ENCODE measurements around the gene FMNL3. TPM values are rescaled to one million over a fixed set of nuclear protein-coding genes. Genes with fewer than 3 reads are reported as not detected.
A peak's percentile ranks its signal among the peaks of the same experiment; 100 is the strongest.

FMNL3 gene
- total and polyA plus RNA-seq, 2 of the 13 experiments (the other 11 are each of a cell fraction or from before 2014, with no cell fraction given) = 0.44 to 1.1 TPM

DNA sequence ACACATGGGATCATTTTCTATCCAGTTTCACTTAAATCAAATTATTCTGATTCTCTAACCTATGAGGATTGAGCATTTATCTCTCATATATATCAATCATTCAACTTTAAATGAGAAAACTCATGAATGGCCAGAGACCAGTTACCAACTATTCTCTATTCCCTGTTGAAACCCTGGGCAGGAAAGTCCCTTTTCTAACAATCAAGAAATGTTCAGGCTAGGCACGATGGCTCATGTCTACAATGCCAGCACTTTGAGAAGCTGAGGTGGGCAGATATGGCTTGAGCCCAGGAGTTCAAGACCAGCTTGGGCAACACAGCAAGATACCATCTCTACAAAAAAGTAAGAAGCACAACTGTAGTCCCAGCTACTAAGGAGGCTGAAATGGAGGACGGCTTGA is 18.0 kb downstream of the FMNL3 start:
- Histone ChIP-seq H3K9me3 (ENCODE audit: low read length) (no peaks in the 10 kb centered on the region), H3K27me3 (ENCODE audit: control insufficient read depth in 1 of 2, insufficient read depth in 2 of 2, low read length in 2 of 2) (no peaks in the 10 kb centered on the region), H4K20me1 (ENCODE audit: insufficient read depth, low read length) (no peaks in the 10 kb centered on the region; the same call in 1 of the 2 replicates), H3K36me3 (replicated peaks in 1 of 2; ENCODE audit: control insufficient read depth in 1 of 2, insufficient read depth in 2 of 2, low read length in 2 of 2) (no peaks in the 10 kb centered on the region), H3K9ac (ENCODE audit: insufficient read depth, low read depth, low read length) (no peak overlapping the region), H3K27ac (ENCODE audit: extremely low read length, insufficient read depth, low read length) (no peak overlapping the region), H3K4me1 (ENCODE audit: insufficient read depth, low read length) (no peaks in the 10 kb centered on the region), H3K4me2 (ENCODE audit: low read depth, low read length) (no peak overlapping the region), H3K79me2 (ENCODE audit: insufficient read depth, low read length) (no peaks in the 10 kb centered on the region), H3K4me3 (replicated peaks in 1 of 3; ENCODE audit: insufficient read depth in 1 of 3, low read depth in 2 of 3, low read length in 3 of 3) (no peak overlapping the region), H2AFZ (ENCODE audit: low read length) (no peak overlapping the region)
- 63% methylated on average over 2 of the region's 2 CpGs for WGBS (ENCODE audit: low lambda C conversion rate)
- ATAC-seq = no peak
- ChIA-PET CTCF (ENCODE audit: low intra/inter-chr PET ratio, low total read pairs) (no interaction called here), POLR2A (no interaction called here)
- in situ Hi-C loops (cut with HindIII; ENCODE audit: extremely low pct_ligation_motif_present, low pct_unique_long_range_greater_than_20kb) = no loop called here
- intact Hi-C loops (cut with micrococcal nuclease; ENCODE audit: unreplicated experiment) = no loop called here
- no peak for DNase-seq (ENCODE audit: low spot score)
- BruUV-seq (replicated peaks) = no TSS peak
- no peak for FAIRE-seq
- TF ChIP-seq, protein P1, sequence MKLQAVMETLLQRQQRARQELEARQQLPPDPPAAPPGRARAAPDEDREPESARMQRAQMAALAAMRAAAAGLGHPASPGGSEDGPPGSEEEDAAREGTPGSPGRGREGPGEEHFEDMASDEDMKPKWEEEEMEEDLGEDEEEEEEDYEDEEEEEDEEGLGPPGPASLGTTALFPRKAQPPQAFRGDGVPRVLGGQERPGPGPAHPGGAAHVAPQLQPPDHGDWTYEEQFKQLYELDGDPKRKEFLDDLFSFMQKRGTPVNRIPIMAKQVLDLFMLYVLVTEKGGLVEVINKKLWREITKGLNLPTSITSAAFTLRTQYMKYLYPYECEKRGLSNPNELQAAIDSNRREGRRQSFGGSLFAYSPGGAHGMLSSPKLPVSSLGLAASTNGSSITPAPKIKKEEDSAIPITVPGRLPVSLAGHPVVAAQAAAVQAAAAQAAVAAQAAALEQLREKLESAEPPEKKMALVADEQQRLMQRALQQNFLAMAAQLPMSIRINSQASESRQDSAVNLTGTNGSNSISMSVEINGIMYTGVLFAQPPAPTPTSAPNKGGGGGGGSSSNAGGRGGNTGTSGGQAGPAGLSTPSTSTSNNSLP (IDR thresholded peaks at IDR 0.05; ENCODE audit: low read depth, low read length) = no peak

DNA sequence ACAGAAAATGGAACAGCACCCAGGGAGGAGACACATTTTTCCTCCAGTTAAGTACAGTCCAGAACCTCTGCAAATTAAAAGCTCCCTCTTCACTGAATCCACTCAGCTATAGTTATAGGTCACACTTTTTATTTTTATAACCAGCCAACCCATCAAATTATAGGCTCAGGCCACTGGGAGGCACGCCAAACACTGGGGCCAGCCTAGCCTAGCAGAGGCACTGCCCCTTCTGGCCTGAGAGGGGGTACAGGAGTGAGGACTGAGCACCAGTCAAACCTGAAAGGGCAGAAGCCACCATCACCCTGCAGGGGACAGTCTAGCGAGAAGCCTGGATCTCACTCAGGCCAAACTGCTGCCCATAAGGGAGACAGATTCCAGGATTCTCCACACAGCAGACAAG is 19.3 kb downstream of the FMNL3 start:
- CTCF ChIA-PET (ENCODE audit: low intra/inter-chr PET ratio, low total read pairs) = interaction anchor here (0.8 kb wide), 1 partner anchor 20 kb away, joined by 3 read pairs; the partner anchor contains the start of gene FMNL3
- in situ Hi-C loops (cut with HindIII; ENCODE audit: extremely low pct_ligation_motif_present, low pct_unique_long_range_greater_than_20kb) (no loop called here), intact Hi-C loops (cut with micrococcal nuclease; ENCODE audit: unreplicated experiment) (no loop called here)
- Histone ChIP-seq H3K4me2 (ENCODE audit: low read depth, low read length) (no peak overlapping the region), H3K36me3 (replicated peaks in 1 of 2; ENCODE audit: control insufficient read depth in 1 of 2, insufficient read depth in 2 of 2, low read length in 2 of 2) (no peaks in the 10 kb centered on the region), H3K4me1 (ENCODE audit: insufficient read depth, low read length) (no peaks in the 10 kb centered on the region), H3K27me3 (ENCODE audit: control insufficient read depth in 1 of 2, insufficient read depth in 2 of 2, low read length in 2 of 2) (no peaks in the 10 kb centered on the region), H3K9me3 (ENCODE audit: low read length) (no peaks in the 10 kb centered on the region), H2AFZ (ENCODE audit: low read length) (no peak overlapping the region), H3K9ac (ENCODE audit: insufficient read depth, low read depth, low read length) (no peak overlapping the region), H3K79me2 (ENCODE audit: insufficient read depth, low read length) (no peaks in the 10 kb centered on the region), H4K20me1 (ENCODE audit: insufficient read depth, low read length) (no peaks in the 10 kb centered on the region; the same call in 1 of the 2 replicates), H3K27ac (ENCODE audit: extremely low read length, insufficient read depth, low read length) (no peak overlapping the region), H3K4me3 (replicated peaks in 1 of 3; ENCODE audit: insufficient read depth in 1 of 3, low read depth in 2 of 3, low read length in 3 of 3) (no peak overlapping the region)
- POLR2A ChIA-PET = no interaction called here
- DNase-seq (ENCODE audit: low spot score) (no peak), FAIRE-seq (no peak), ATAC-seq (peak; percentile 87)
- BruUV-seq (replicated peaks) = no TSS peak
- TF ChIP-seq ZNF253 (CRISPR knock-in tag; IDR thresholded peaks at IDR 0.05; ENCODE audit: borderline replicate concordance) = no peak
- no peak for TF ChIP-seq XRCC5 (optimal IDR thresholded peaks at IDR 0.05; ENCODE audit: low read length)
- TF ChIP-seq MAF1 (CRISPR knock-in tag; IDR thresholded peaks at IDR 0.05; ENCODE audit: borderline replicate concordance) = no peak
- TF ChIP-seq, protein P2, sequence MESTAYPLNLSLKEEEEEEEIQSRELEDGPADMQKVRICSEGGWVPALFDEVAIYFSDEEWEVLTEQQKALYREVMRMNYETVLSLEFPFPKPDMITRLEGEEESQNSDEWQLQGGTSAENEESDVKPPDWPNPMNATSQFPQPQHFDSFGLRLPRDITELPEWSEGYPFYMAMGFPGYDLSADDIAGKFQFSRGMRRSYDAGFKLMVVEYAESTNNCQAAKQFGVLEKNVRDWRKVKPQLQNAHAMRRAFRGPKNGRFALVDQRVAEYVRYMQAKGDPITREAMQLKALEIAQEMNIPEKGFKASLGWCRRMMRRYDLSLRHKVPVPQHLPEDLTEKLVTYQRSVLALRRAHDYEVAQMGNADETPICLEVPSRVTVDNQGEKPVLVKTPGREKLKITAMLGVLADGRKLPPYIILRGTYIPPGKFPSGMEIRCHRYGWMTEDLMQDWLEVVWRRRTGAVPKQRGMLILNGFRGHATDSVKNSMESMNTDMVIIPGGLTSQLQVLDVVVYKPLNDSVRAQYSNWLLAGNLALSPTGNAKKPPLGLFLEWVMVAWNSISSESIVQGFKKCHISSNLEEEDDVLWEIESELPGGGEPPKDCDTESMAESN (CRISPR knock-in tag; conservative IDR thresholded peaks at IDR 0.05) = no peak
- no peak for TF ChIP-seq ZNF296 (CRISPR knock-in tag; conservative IDR thresholded peaks at IDR 0.05)
- WGBS (ENCODE audit: low lambda C conversion rate) = 88% methylated on average over 1 of the region's 2 CpGs
